CD4-positive, alpha-beta T cell treated with Interleukin-4 for 1 hour (primary cell): Measurements from ENCODE around the gene CDH13.

Source experiments
- DNase-seq, 2 donors: peaks; one replicate each; pipeline ENCODE4 v3.0.0-alpha.2; 2020 to 2022

Gene CDH13

DNA sequence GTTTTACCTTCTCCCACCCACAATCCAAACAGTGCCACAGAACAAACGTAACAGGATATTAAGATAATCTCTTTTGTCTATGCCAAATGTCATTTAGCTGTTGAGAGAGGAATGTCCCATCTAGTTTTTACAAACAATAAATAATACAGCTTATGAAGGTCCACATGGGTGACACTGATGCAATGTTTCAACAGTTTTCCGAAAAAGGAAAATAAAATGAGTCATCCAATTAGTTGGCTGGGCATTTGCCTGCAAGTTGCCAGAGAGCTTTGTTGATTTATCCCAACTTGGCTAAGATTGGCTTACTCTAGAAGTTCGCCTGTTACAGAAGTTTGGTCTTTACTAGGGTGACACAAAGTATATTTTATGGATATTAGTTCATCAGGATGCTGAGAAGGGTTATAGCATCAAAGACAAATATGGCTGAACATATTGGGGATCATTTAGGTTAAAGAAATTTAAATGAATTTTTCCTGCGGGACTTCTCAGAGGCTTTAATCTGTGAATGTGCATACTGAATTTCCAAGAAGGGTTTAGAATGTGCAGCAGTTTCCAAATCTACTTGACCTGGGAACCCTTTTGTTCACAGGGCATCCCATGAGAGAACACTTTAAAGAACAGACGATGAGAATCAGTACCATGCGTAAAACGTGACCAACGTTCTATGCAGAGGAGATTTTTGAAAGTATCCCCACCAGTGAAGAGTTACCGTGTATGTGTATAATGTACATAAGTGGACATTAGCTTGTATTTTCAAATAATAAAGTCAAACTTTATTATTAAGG, 73.1 kb downstream of the CDH13 start:
- no peak for DNase-seq

DNA sequence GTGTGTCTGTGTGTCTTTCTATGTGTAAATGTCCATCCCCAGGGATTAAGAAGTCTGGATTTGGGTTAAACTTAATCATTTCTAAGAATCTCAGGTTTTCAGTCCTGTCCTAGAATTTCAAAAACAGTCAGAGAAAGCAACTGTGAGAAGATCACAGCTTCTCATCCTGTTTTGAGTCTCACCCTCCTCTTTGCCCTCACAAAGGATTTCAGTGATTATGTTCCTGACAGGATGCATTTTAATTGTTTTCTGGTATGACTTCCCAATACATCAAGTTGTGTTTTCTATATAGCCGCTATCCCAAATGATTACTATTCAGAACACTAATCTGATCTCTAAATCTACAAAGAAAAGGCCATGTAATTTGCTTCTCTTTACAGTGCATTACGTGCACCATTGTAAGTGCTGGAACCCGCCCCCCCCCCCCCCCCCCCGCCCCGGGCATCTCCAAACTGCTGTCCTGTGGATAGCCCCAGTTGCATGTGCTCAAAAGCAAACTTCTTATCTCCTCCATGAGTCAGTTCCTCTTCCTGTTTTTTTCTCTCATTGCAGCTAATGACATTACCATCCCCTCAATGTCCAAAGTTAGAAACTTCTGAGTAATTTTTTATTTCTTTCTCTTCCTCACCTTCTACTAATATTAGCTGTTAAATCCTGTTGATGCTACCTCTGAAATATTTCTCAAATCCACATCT, 73.9 kb downstream of the CDH13 start:
- DNase-seq, result no peak

DNA sequence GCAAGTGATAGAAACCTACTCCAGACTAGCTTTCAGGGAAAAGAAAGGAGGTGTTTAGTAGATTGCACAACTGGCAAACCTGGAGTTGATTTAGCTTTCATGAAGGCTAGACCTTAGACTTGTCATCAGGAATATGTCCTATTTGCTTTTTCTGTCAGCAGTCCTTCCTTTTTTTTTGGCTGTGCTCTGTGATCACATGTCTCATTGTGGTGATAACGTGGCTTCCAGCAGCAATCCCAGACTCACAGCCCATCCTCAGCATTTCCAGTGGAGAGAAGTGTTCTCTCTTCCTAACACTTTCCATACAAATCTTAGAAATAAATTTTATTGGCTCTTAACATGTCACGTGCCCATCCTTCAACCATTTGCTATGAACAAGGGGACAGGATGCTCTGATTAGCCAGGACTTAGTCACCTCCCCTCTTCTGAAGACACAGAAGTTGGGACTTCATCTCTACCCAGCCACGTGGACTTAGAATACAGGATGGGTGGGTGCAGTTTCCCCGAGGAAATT, 74.7 kb downstream of the CDH13 start:
- no peak for DNase-seq

DNA sequence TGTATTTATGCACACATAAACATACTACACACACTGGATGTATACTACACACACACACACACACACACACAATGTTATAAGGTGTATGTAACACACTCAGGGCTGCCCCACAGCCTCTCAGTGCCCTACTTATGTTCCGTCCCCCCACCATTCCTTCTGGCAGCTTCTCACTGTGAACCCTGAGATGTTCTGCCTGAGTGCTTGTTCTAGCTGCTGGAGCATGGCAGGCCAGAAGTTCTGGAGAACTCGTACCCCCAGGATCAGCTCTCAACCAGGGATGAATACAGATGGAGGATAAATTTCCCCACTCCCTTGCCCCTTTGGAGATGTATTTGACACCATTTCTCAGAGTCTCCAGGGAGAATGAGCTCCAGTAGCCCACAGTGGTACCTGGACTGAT, 76.4 kb downstream of the CDH13 start:
- no peak for DNase-seq

DNA sequence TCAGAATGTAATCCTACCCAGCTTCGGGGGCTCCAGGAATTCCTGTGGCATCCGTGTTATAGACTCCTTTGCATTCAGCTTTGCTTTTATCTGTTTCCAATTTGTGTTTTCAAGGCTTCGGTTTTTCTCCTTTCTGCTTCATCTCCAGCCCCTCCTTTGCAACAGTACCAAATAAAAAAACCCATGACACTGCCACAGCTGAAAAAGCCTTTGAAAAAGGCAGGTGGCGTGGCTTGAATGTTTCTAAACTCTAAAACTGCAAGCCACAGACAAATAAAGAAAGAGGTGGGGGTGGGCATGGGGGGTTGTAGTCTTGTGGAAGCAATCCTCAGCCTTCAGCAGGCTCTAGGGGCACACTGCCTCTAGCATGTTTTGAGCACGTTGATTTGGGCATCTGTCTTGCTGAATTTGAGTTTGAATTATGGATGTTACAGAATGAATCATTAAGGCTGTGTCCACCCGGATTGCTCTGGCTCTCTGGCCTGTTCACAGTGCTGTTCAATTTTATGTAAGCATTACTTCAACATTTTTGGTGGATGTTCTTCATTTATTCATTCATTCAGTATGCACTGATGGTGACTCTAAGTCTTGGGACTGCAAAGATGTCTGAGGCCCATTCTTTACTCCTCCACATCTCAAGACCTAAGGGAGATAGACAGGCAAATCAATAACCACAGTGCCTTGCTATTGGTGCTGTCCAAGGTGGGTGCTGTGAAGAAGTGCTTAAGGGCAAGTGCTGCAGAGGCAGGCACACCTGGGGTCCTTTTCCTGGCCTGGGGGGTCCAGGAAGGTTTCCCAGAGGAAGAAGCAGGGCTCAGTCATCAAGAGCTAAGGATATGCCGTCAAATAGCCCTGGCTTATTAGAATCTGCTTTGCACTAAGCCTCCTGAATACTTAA, 77.4 kb downstream of the CDH13 start:
- no peak for DNase-seq

DNA sequence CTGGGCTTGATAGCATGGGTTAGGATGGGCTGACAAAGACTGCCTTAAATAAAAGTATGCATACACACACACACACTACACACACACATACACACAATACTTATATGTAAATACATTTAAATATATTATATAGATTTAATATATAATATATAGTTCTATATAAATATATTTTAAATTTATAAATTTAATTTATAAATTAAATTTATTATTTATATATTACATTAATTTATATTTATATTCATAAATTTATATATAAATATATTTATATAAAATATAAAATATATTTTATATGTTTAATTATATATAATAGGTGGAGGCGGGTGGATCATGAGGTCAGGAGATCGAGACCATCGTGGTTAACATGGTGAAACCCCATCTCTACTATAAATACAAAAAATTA, 83.2 kb downstream of the CDH13 start:
- DNase-seq, result no peak

DNA sequence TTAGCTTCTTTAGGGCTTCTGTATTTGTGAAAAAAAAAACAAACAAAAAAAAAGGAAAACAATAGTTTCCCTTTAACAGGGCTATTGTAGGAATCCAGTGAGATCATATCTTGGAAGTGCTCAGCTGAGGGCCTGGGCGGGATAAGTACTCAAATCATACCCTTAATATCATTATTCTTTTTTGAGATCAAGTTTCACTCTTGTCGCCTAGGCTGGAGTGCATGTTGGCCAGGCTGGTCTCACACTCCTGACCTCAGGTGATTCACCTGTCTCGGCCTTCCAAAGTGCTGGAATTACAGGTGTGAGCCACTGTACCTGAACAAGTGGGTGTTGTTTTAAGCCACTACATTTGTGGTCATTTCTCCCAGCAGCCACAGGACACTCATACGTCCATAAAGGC, 87.0 kb downstream of the CDH13 start:
- no peak for DNase-seq

DNA sequence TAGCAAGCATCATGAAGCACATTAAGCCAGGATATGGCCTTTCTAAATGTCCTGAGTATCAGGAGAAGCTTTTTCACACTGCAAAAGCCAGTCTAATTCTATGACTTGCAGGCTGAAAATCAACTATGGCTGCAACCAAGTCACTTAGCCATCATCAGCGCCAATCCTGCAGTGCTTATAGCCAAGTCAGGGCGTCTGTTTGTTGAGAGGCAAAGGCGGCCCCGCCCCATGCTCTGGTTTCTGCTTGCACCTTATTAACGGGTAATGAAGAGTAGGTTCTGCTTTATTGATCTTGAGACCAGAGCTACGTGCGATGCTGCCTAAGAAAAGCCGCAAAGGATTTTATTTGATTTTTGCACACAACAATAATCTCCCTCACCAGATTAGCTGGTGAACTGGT, 88.4 kb downstream of the CDH13 start:
- no peak for DNase-seq

DNA sequence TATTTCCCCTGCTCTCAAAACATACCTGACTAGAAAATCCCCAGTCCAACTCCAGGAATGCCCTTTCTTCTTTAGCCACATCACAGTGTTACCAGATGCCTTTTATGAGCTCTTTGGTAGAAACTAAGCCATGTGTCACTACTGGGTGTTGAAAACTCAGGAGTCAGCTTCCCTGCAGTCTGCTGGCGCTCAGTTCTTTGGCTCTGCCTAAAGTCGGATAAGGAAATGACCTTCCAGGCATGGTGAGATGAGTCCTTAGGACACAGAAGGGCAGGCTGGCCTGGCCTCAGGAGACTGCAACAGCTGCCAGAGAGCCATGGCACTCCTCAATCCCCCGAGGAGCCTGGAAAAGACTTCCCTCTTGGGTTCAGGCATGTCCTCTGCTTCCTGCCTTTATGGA, 89.1 kb downstream of the CDH13 start:
- DNase-seq, result no peak

DNA sequence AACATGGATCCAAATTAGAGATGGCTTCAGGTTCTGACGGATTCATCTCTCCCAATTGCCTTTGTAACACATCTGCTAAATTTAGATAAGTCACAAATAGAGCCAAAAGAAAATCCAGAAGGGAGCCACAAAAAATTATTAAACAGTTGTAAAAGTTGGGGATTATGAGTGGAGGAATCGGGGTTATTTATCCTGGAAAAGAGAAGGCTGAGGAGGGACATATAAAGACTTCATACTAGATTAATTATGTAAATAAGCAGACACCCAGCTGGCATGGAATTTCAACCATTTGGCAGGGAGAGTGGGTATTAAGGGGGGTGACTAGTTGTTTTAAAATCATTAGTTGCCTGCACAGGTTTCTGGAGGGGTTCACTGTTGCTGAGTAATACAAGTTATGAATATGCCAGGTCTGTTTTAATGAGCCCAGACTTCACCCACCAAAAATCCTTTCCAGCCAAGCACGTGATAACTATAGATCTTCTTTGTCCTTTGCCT, 89.6 kb downstream of the CDH13 start:
- no peak for DNase-seq

DNA sequence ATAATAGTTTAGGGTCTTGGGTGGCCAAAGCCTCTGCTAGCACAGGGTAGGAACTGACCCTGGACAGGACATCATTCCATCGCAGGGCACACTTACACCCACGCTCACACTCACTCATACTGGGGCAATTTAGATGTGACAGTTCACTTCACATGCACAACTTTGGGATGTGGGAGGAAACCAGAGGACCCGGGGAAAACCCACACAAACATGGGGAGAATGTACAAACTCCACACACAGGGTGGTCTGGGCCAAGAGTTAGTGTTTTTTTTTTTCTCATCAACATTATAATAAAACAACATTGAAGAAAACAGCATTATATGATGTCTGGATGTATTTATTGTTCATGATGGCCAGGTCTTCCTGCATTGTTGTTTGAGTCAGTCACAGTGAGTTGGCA, 93.6 kb downstream of the CDH13 start:
- no peak for DNase-seq

DNA sequence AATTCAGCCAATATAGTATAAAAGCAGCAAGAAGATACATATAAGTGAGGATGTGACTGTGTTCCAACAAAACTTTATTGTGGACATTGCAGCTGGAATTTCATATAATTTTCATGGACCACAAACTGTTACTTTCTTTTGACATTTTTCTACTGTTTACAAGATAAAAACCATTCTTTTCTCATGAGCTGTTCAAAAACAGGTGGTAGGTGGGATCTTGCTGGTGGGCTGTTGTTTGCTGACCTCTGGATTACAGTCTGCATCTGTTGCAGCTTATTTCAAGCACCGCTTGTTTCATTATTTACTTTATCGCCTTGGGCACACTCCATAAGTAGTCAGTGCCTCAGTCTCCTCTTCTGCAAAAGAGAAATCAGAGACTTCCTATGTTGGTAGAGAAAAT, 99.5 kb downstream of the CDH13 start:
- DNase-seq, result no peak

DNA sequence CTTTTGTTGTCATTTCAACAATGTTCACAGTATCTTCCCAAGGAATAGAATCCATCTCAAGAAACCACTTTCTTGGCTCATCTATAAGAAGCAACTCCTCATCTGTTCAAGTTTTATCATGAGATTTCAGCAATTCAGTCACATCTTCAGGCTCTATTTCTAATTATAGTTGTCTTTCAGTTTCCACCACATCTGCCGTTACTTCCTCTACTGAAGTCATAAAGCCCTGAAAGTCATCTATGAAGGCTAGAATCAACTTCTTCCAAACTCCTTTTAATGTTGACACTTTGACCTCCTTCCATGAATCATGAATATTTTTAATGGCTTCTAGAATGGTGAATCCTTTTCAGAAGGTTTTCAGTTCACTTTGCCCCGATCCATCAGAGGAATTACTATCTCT, 102.1 kb downstream of the CDH13 start:
- DNase-seq, result no peak

DNA sequence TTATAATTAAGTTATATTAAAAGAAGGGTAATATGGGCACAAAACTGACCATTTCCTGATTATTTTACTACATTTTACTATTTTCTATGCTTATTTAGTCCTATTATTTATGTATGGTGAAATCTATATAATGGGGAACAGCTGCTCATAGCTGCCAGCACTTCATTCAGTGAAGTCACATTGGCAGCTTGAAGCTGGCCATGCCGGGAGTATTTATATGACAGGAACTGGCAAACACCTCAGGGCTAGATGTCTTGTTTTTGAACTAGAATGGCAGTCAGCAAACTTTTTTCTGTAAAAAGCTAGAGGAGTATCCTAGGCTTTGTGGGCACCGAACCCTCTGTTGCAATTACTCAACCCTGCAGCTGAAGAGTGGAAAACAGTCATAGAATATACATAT, 104.1 kb downstream of the CDH13 start:
- no peak for DNase-seq

DNA sequence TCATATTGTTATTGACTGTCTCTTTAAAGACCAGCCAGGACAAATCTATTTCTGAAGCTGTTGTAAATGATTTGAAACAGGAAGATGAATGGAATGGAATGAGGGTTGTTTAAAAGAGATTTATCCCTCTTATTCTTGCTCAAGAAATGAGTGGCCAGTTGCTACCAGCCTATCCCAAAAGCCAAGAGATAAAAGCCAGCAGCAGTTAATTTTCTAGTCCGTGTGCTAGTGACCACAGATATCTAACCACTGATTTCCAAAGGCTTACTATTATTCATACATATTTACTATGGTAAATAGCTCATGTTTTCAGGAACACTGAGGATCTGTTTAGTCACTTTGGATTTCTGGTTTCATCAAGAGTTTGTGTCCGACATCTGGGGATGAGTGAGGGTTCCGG, 105.7 kb downstream of the CDH13 start:
- DNase-seq, result no peak

DNA sequence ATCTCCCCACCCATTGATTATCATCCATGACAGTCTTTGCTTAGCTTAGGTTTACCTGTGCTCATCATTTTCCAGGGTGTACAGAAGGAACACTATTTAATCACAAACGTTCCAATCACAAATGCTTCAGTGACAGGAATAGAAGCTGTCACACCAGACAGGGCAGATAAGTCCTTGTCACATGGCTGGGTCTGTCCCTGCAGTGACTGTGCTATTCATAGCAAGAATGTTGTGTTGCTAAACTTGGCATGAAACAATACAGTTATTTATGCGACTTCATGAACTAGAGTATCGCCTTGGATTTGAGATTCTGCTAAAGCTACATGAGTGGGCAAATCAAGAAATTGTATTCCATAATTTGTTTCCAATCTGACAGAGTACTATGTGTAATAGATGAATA, 108.4 kb downstream of the CDH13 start:
- no peak for DNase-seq

DNA sequence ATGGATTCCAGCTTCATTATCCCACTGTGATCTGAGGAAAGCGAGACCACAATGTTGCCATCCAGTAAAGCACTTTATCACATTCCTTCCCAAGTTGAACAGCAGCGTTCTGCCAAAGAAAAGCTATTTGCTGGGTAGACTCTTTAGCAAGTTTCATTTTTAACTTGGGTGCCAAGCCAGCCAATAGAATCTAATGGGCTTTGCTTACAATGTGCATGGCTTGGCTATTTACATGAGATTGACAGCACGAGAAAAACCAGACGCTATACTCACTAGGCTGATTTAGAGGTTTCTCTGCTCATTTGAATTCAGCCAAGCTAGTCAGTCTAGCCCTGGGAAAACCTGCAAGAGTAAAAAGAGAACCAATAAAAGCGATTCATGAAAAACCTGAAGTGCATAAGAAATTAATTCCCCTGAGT, 108.9 kb downstream of the CDH13 start:
- DNase-seq, result no peak

DNA sequence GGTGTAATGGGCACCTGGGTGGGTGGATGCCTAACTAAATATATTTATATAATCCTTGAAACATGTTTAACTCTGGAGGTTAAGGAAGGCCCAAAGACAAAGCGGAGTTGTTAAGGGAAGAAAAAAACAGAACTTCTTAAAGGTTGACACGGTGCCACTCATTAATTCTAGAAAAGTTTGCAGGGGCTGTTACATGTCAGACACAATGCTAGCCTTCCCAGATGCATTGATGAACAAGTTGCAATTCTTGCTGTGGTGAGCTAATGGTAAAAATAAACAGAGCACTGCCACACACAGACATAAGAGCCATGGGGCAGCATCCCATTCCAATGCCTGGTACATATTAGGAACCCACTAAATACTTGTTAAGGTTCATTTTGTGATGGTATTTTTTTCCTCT, 109.5 kb downstream of the CDH13 start:
- no peak for DNase-seq

DNA sequence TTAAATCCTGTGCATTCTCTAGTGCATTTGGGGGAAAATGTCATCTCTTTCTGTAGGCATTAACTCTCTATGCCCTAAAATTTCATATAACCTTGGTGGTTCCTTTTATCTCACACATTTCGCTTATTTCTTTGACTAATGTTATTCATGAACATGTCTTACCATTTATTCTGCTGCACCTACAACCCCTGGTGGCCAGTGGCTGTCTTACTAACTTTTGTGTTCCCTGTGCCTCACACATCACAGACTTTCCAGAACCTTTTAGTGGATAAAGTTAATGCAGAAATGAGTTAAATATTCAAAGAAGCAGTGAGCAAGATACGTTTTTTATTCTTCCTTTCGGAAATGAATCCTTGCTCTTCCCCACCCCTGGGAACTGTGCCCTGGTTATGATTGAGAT, 111.9 kb downstream of the CDH13 start:
- no peak for DNase-seq

DNA sequence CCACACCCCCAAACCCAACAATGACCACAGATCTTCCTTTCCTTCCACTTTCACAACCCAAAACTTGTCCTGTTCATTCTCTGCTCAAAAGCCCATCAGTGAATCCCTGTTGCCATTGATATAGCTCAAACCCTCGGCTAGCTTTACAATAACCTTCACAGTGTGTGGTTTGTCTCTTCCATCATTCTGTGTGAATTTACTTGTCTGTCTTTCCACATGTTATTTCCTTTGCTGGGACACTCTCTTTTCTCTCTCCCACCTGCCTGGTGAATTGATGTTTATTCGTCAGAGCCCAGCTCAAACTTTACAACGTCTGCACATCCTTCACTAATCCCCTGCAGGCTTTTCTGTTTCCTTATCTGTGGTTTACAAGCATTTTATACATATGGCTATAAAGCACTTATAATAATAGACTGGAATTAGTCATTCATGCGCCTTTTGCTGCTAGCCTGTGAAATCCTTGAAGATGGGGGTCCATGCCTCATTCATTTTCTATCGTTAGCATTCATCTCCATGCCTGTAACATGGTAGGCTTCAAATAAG, 114.4 kb downstream of the CDH13 start:
- DNase-seq, result no peak

DNA sequence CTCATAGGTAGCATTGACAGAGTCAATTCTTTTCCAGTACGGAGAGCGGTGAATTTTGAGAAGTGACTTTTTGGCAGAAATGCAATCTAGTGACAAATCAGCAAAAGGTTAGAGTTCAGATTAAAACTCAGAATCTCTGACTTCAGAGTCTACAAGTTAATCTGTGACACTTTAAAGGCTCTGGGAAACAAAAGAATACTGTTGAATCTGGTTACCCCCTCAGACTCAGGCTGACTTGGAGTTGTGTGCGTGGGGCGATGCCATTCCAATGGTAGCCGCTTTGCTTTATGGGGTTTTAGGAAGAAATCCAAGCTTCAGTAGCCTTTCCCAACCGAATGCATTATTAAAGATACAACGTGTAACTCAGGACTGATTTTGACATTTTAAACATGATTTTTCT, 118.2 kb downstream of the CDH13 start:
- no peak for DNase-seq

DNA sequence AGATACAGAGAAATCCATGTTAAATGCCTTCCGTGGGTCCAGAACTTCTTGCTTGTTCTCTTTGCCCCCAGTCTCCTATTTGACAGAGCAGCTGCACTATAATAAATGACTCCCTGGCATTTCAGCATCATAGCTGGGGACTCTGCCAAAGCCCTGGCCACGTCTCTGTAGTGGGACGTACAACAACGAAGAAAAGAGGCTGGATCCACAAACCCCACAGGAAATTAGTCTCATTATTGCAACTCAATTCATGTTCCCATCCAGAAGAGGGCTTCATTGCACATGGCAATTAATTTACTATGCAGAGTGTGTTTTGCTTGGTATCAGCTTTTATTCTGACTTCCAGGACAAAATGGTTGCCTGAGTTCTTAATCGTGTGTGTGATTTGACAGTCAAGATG, 121.3 kb downstream of the CDH13 start:
- DNase-seq, result no peak

DNA sequence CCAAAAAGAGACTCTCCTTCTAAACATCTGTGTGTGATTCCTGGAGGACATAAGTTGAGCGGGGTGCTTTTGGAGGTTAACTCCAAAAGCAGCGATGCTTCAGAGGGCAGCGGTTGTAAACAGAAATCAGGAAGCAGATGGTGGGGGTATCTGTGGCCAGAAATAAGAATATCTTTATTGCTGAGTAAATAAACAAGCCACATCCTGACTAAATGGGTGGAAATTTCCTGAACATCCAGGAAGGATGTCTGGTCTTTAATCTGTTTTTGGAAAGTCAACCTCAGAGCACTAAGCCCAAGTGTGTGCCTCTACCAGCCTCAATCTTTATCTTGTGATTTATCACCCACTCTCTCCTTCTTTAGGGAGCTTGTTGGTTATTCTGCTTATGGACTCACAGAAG, 123.3 kb downstream of the CDH13 start:
- DNase-seq, result no peak
